CD4-positive, alpha-beta T cell (primary cell): ENCODE measurements around the gene OCIAD1. TPM values are rescaled to one million over a fixed set of nuclear protein-coding genes. Genes with fewer than 3 reads are reported as not detected.

Experiments
- ATAC-seq: fragments of 200-7000 bp; cut with Tn5 transposase; one replicate; pipeline ENCODE4 v1.10.0; 2022; ENCODE audit warnings: mild to moderate bottlenecking; ENCODE audit not compliant: poor library complexity
- CTCF ChIA-PET: fragments of 350-600 bp; sonication (Branson Sonifier 250); formaldehyde crosslinking; loops from one replicate; lab custom pipeline; 2021; ENCODE audit warnings: antibody characterized with exemption, inconsistent platforms; lab: Charles Lee
- POLR2A ChIA-PET: fragments of 350-600 bp; sonication (Branson Sonifier 250); formaldehyde crosslinking; loops from one replicate; lab custom pipeline; 2021; ENCODE audit warnings: antibody characterized with exemption, inconsistent platforms; lab: Charles Lee
- DNase-seq, 14 experiments: peaks; one replicate each; pipeline ENCODE4 v3.0.0-alpha.2; 2013 to 2020; ENCODE audit warnings: mixed read lengths in 2 of 14
- H3K27ac ChIP-seq, 2 donors: one replicate each; pipeline versions ENCODE4 v1.5.1 to v1.7.0; 2013; ENCODE audit warnings: low read length in 2 of 2, low read depth in 1 of 2, mild to moderate bottlenecking in 1 of 2
- H3K27me3 ChIP-seq, 2 experiments: 1 replicate in 1 of 2; 2 replicates in 1 of 2; pipeline versions ENCODE4 v1.6.1 to v1.7.0; 2013; ENCODE audit warnings: low read length in 2 of 2, control low read depth in 1 of 2, mild to moderate bottlenecking in 1 of 2, moderate library complexity in 1 of 2; ENCODE audit not compliant: insufficient read depth in 2 of 2, control insufficient read depth in 1 of 2
- H3K36me3 ChIP-seq: one replicate; pipeline ENCODE4 v1.6.1; 2013; ENCODE audit warnings: low read length, control low read depth; ENCODE audit not compliant: insufficient read depth
- H3K4me1 ChIP-seq: one replicate; pipeline ENCODE4 v1.6.1; 2013; ENCODE audit warnings: low read length, control low read depth; ENCODE audit not compliant: insufficient read depth
- H3K4me3 ChIP-seq: one replicate; pipeline ENCODE4 v1.5.1; 2013; ENCODE audit warnings: mild to moderate bottlenecking, low read length, moderate library complexity
- H3K9me3 ChIP-seq, 2 experiments: 1 replicate in 1 of 2; 2 replicates in 1 of 2; pipeline versions ENCODE4 v1.6.1 to v1.7.0; 2013; ENCODE audit warnings: low read length in 2 of 2, mild to moderate bottlenecking in 2 of 2, control low read depth in 1 of 2, moderate library complexity in 1 of 2; ENCODE audit not compliant: control insufficient read depth in 1 of 2, insufficient read depth in 1 of 2
- H3K27ac Mint-ChIP-seq: one replicate; pipeline ENCODE4 v1.8.0; 2020; ENCODE audit warnings: mixed read lengths
- H3K27me3 Mint-ChIP-seq: one replicate; pipeline ENCODE4 v1.8.0; 2021; ENCODE audit warnings: mixed read lengths
- H3K36me3 Mint-ChIP-seq: one replicate; pipeline ENCODE4 v1.8.0; 2021; ENCODE audit warnings: low read depth, mixed read lengths
- H3K4me1 Mint-ChIP-seq: one replicate; pipeline ENCODE4 v1.8.0; 2021; ENCODE audit warnings: low read depth, mixed read lengths
- H3K4me3 Mint-ChIP-seq: one replicate; pipeline ENCODE4 v1.8.0; 2020; ENCODE audit warnings: mild to moderate bottlenecking, mixed read lengths
- H3K9me3 Mint-ChIP-seq: one replicate; pipeline ENCODE4 v1.8.0; 2020; ENCODE audit warnings: mixed read lengths
- intact Hi-C, 2 experiments: fragments of 100-400 bp; cut with DNase I in 1 of 2; cut with micrococcal nuclease in 1 of 2; formaldehyde crosslinking; loops; one replicate each; pipeline versions ENCODE4 v1.15.1 to v1.9.0; 2023 to 2025; cut with DNase I, micrococcal nuclease
- total RNA-seq, 174 experiments: library from RNA in 2 of 174; stranded (reverse) in 2 of 174; gene quantifications; one replicate each; pipeline ENCODE4 v1.2.3 and lab custom pipeline; 2021 to 2026
- TF ChIP-seq, protein P1 (sequence below): fragments of 200-600 bp; IDR thresholded peaks from one replicate; pipeline ENCODE4 v1.8.0; 2022; ENCODE audit warnings: antibody characterized with exemption, mild to moderate bottlenecking

Gene OCIAD1
- total RNA-seq, 2 experiments from 2014 or later: 85.7 to 89.9 TPM

GRCh38 chr4:48904101-48904500, 73.2 kb downstream of the OCIAD1 start:
- TF ChIP-seq, protein P1, sequence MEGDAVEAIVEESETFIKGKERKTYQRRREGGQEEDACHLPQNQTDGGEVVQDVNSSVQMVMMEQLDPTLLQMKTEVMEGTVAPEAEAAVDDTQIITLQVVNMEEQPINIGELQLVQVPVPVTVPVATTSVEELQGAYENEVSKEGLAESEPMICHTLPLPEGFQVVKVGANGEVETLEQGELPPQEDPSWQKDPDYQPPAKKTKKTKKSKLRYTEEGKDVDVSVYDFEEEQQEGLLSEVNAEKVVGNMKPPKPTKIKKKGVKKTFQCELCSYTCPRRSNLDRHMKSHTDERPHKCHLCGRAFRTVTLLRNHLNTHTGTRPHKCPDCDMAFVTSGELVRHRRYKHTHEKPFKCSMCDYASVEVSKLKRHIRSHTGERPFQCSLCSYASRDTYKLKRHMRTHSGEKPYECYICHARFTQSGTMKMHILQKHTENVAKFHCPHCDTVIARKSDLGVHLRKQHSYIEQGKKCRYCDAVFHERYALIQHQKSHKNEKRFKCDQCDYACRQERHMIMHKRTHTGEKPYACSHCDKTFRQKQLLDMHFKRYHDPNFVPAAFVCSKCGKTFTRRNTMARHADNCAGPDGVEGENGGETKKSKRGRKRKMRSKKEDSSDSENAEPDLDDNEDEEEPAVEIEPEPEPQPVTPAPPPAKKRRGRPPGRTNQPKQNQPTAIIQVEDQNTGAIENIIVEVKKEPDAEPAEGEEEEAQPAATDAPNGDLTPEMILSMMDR: no peak
- peaks cover 40% of the 10 kb centered on the region for H3K4me1 ChIP-seq
- Mint-ChIP-seq H3K9me3 (no peaks in the 10 kb centered on the region), H3K27me3 (no peaks in the 10 kb centered on the region), H3K27ac (peak overlapping the region; percentile 89), H3K4me1 (peaks cover 69% of the 10 kb centered on the region), H3K4me3 (peak overlapping the region; percentile 91), H3K36me3 (peaks cover 67% of the 10 kb centered on the region)
- intact Hi-C loops: loop anchor here in 1 of 2 experiments (2.0 to 10.0 kb wide), 4 partner anchors 52 to 769 kb away; partner anchors contain the start of genes SLAIN2 and TXK
- H3K27ac ChIP-seq: no peak overlapping the region
- H3K9me3 ChIP-seq: no peaks in the 10 kb centered on the region
- H3K36me3 ChIP-seq: peaks cover 47% of the 10 kb centered on the region
- ATAC-seq (no peak), DNase-seq (no peak)
- no peaks in the 10 kb centered on the region for H3K27me3 ChIP-seq
- POLR2A ChIA-PET: no interaction called here
- CTCF ChIA-PET: interaction anchor here (0.6 to 1.0 kb wide), 2 partner anchors 201 to 326 kb away, joined by 3 read pairs; no protein-coding TSS in a partner anchor
- H3K4me3 ChIP-seq: no peak overlapping the region

GRCh38 chr4:48904541-48905142, 73.8 kb downstream of the OCIAD1 start:
- H3K4me3 ChIP-seq: peak overlapping the region; percentile 74
- peaks cover 61% of the 10 kb centered on the region for H3K36me3 Mint-ChIP-seq
- H3K4me3 Mint-ChIP-seq: peak overlapping the region; percentile 91
- no peak for ATAC-seq
- no peaks in the 10 kb centered on the region for H3K9me3 Mint-ChIP-seq
- H3K9me3 ChIP-seq: no peaks in the 10 kb centered on the region
- TF ChIP-seq, protein P1: no peak
- CTCF ChIA-PET: no interaction called here
- peak overlapping the region; percentile 89 for H3K27ac Mint-ChIP-seq
- H3K4me1 Mint-ChIP-seq: peaks cover 63% of the 10 kb centered on the region
- DNase-seq: no peak
- H3K27ac ChIP-seq: no peak overlapping the region
- no peaks in the 10 kb centered on the region for H3K27me3 ChIP-seq
- no peaks in the 10 kb centered on the region for H3K27me3 Mint-ChIP-seq
- POLR2A ChIA-PET: interaction anchor here (1.2 kb wide), 1 partner anchor 40 kb away, joined by 3 read pairs; no protein-coding TSS in a partner anchor
- intact Hi-C loops: loop anchor here (1.0 to 10.0 kb wide), 8 partner anchors 43 to 770 kb away; partner anchors contain the start of genes SLAIN2 (in 1 of the 2) and TXK (in 1 of the 2)
- peaks cover 42% of the 10 kb centered on the region for H3K36me3 ChIP-seq
- H3K4me1 ChIP-seq: peaks cover 40% of the 10 kb centered on the region

GRCh38 chr4:48905363-48906015, 74.6 kb downstream of the OCIAD1 start:
- H3K27ac Mint-ChIP-seq: peak overlapping the region; percentile 89
- no peak for ATAC-seq
- H3K27ac ChIP-seq: peak overlapping the region in 1 of 2 donors; percentile 82

More at GRCh38 chr4:48905363-48906015, 74.6 kb downstream of the OCIAD1 start:
- Mint-ChIP-seq H3K27me3 (no peaks in the 10 kb centered on the region), H3K36me3 (peaks cover 54% of the 10 kb centered on the region), H3K4me3 (peak overlapping the region; percentile 91), H3K4me1 (peaks cover 56% of the 10 kb centered on the region), H3K9me3 (no peaks in the 10 kb centered on the region)
- TF ChIP-seq, protein P1: no peak
- H3K36me3 ChIP-seq: peaks cover 35% of the 10 kb centered on the region
- H3K27me3 ChIP-seq: no peaks in the 10 kb centered on the region
- no peaks in the 10 kb centered on the region for H3K9me3 ChIP-seq
- DNase-seq: no peak
- peaks cover 40% of the 10 kb centered on the region for H3K4me1 ChIP-seq
- H3K4me3 ChIP-seq: peak overlapping the region; percentile 74
- ChIA-PET POLR2A (interaction anchor here (1.0 to 2.3 kb wide), 5 partner anchors 39 to 564 kb away, joined by 3 to 35 read pairs (median 4); partner anchors contain the start of genes FRYL, OCIAD1 and SLAIN2), CTCF (no interaction called here)
- intact Hi-C loops: loop anchor here (1.0 to 10.0 kb wide), 11 partner anchors 42 to 771 kb away; partner anchors contain the start of genes FRYL (in 1 of the 2), OCIAD1 (in 1 of the 2), SLAIN2 (in 1 of the 2) and TXK (in 1 of the 2)
